ENCODE data around the gene KISS1R.
"Not testable (repeated sequence)": the region's sequence is repeated elsewhere in the genome, so short reads cannot be mapped to it uniquely, and the experiment has no call there.

Gene KISS1R

GRCh38 chr19:881385-882071 is 35.6 kb upstream of the KISS1R start:
- ATAC-seq (no peak), DNase-seq (no peak)

- DNase-seq (no peak), ATAC-seq (no peak)
Measured at GRCh38 chr19:882871-883497, 34.1 kb upstream of the KISS1R start.

- ATAC-seq, result no peak
- no peak for DNase-seq
Measured at GRCh38 chr19:883661-884211, 33.4 kb upstream of the KISS1R start.

DNA sequence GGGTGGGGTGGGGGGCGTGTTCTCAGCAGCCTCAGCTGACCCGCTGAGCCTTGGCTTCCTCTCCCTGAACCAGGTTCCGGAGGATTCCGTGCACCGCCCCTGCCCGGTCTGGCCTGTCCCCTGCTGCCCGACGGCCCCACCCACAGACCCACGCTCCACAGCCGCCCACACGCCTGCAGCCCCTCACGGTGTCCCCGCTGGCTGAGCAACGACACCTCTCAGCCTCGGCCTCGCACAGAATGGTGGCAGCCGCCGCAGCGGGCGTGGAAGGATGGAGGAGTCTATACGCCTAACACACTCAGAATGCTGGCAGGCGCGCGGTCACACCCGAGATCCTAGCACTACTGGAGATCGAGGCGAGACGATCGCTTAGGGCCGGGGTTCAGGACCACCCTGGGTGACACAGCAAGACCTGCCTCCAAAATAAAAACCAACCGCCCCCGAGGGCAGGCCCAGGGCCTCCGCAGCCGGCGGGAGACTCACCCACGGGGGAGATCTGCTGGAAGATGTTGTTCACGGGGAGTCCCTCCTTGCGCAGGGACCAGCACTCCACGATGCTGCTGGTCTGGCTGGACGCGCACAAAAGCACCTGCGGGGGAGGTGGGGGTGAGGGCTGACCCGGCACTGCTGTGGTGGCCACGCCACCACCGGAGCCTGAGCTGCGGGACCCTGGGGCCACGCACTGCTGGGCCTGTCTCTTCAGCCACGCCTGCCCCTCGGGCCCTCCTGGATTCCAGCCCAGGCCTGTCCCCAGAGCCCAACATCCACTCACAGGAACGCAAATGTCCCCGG is 32.5 kb upstream of the KISS1R start:
- no peak for DNase-seq
- no peak for ATAC-seq

- no peak for ATAC-seq
- DNase-seq, result no peak
Measured at GRCh38 chr19:885536-886224, 31.5 kb upstream of the KISS1R start.

GRCh38 chr19:887072-887471 is 30.1 kb upstream of the KISS1R start:
- no peak for DNase-seq
- no peak for ATAC-seq

DNA sequence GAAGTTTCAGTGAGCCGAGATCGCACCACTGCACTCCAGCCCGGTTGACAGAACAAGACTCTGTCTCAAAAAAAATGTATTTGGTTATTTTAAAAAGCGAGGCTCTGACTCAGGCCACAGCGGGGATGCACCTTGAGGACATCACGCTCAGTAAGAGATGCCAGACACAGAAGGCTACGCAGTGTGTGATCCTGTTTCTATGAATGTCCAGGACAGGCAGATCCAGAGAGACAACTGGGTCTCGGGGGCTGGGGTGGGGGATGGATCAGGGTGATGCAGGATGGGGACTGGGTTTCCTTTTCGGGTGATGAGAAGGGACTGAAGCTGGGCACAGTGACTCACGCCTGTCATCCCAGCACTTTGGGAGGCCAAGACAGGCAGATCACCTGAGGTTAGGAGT is 29.5 kb upstream of the KISS1R start:
- ATAC-seq, result no peak

GRCh38 chr19:888581-889385 is 28.4 kb upstream of the KISS1R start:
- peak; percentile 34 for DNase-seq

More for the DNA sequence above, 29.5 kb upstream of the KISS1R start:
- no peak for DNase-seq

DNA sequence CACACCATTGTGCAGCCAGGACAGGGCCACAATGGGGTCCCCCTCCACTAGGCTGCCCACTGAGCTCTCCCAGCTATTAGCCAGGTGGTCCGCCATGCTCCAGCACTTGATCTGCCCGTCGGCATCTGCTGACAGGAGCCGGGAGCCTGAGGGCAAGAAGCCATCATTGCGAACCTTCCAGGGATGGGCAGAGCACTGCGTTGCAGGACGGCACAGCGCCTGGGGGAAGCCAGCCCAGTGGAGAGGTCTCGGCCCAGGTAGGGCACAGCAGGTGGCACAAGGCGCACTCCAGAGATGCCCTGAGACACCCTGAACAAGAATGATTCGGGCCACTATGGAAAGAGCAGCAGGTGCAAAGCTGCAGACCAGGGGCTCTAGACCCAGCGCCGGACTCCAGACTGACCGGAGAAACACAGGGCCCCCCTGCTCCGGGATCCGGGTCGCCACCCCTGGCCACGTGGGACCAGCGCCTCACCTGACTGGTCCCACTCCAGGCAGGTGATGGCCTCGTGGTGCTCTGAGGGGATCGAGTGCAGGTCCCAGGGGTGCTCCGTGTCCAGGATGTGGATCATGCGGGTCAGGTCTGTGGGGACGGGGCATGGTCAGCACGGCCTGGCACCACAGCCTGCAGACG is 27.4 kb upstream of the KISS1R start:
- ATAC-seq (no peak), DNase-seq (no peak)

More at GRCh38 chr19:888581-889385, 28.4 kb upstream of the KISS1R start:
- ATAC-seq, result no peak

- no peak for ATAC-seq
- no peak for DNase-seq
Measured at GRCh38 chr19:890831-891230, 26.3 kb upstream of the KISS1R start.

GRCh38 chr19:891421-892200 is 25.5 kb upstream of the KISS1R start:
- not testable (repeated sequence) for ATAC-seq, DNase-seq

DNA sequence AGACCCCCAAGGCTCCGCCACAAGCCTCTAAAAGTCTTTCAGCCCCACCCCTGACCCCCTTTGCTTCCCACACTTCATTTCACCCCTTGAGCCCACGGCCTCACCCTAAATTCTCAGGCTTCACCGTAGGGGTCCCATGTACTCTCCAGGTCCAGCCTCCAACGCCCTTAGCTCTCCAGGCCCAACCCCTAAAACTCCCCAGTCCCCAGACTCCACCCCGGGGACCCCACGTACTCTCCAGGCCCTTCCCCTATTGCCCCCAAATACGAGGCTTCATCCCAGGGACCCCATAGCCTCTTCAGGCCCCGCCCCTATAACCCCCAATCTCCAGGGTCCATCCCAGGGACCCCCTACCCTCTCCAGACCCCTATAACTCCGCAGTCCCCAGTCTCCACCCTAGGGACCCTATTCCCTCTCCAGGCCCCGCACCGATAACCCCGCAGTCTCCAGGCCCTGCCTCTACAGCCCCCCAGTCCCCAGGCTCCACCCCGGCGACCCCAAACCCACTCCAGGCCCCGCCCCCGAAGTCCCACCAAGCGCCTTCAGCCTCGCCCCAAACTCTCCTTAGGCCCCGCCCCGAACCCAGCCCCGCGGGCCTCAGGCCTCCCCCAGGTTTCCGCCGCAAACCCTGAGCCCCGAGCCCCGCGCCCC is 24.8 kb upstream of the KISS1R start:
- ATAC-seq (peak; percentile 26), DNase-seq (peak; percentile 63)

DNA sequence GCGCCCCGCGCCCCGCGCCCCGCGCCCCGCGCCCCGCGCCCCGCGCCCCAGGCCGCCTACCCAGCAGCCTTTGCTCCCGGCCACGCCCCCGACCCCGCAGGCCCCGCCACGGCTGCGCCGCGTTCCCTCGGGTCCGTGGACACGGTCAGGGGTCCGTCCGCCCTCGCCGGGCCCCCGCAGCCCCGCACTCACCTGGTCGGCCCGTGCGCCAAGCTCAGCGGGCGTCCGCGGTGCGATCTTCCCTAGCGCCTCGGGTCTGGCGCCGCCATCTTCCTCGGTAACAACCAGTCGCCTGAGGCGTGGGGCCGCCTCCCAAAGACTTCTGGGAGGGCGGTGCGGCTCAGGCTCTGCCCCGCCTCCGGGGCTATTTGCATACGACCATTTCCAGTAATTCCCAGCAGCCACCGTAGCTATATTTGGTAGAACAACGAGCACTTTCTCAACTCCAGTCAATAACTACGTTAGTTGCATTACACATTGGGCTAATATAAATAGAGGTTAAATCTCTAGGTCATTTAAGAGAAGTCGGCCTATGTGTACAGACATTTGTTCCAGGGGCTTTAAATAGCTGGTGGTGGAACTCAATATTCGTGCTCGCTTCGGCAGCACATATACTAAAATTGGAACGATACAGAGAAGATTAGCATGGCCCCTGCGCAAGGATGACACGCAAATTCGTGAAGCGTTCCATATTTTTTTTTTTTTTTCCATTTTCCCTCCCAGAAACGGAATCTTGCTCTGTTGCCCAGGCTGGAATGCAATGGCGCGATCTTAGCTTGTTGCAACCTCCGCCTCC is 24.0 kb upstream of the KISS1R start, which contains the start of the genes MED16 and RNU6-9:
TSS of gene MED16 (minus strand) at position 294 of the 796 bp plus-strand sequence. CDS start 2,056 bp downstream, outside the sequence.
TSS of gene RNU6-9 (plus strand) at position 591 of the 796 bp plus-strand sequence.
- ATAC-seq, result peak; percentile 91
- peak; percentile 89 for DNase-seq

DNA sequence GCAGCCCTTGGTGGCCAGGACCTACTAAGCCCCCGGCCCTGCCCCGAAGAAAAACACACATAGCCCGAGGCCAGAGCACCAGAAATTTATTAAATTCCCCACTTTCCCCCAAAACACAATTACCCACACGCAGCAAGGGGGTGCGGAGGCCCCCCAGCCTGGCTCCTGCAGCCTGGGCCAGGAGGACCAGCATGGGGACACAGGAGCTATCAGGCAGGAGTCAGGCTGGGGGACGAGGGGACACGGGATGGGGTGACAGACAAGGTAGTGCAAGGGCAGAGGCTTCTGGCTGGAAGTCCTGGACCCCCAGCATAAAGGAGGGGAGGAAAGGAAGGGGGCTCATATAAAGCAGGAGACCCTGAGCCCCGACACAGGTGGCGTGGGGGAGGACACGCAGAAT is 20.7 kb upstream of the KISS1R start:
- no peak for ATAC-seq

GRCh38 chr19:896999-897398 is 20.1 kb upstream of the KISS1R start:
- DNase-seq (no peak), ATAC-seq (no peak)

More for the DNA sequence above, 20.7 kb upstream of the KISS1R start:
- no peak for DNase-seq

DNA sequence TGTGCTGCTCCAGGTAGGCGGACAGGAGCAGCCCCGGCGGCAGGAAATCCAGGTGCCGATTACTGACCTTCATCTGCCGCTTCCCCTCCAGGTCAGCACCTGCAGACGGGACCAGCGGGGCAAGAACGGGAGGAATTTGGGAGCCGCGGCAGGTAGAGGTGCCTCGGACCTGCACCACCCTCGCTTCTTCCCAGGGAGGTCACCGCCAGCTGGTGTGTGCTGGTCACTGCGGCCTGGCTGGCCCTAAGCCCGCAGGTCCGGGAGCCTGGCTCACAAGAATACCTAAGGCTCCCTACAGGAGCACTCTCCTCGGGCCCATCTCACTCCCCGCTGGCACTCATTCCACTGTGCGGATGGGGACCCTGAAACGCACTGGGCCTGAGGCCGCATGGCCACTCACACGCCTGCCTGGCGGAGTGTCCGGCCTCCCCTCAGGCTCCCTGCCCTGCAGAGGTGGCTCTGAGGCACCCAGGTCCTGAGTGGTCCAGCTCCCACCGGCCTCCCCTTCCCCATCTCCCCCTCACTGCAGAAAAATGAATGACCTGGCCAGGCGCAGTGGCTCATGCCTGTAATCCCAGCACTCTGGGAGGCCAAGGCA is 19.6 kb upstream of the KISS1R start:
- no peak for DNase-seq
- no peak for ATAC-seq

DNA sequence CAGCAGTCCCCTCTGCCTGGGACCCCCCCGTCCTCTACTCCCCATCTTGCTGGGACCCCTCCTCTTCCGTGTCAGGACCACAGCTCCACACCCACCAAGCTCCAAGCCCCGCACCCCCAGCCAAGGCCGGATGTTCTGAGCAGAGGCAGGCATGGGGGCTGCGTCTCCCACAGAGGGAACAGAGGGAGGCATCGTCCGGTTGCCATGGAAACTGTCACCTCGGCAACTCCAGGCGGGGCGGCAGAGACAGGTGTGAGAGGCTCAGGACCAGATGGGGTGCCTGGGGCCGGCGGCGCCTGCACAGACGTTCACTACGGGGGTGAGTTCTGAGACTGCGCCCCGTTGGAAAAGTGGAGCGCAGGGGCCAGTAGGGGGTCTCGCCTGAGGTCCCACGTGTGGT is 18.5 kb upstream of the KISS1R start:
- DNase-seq (no peak), ATAC-seq (no peak)
